ENCODE measurements around the gene RIPOR2. TPM values are rescaled to one million over a fixed set of nuclear protein-coding genes. Genes with fewer than 3 reads are reported as not detected.

Gene RIPOR2
- 0.53 and 1.1 TPM in 2 replicates for total RNA-seq (2014; rRNA removed; shearing (Covaris generic))

DNA sequence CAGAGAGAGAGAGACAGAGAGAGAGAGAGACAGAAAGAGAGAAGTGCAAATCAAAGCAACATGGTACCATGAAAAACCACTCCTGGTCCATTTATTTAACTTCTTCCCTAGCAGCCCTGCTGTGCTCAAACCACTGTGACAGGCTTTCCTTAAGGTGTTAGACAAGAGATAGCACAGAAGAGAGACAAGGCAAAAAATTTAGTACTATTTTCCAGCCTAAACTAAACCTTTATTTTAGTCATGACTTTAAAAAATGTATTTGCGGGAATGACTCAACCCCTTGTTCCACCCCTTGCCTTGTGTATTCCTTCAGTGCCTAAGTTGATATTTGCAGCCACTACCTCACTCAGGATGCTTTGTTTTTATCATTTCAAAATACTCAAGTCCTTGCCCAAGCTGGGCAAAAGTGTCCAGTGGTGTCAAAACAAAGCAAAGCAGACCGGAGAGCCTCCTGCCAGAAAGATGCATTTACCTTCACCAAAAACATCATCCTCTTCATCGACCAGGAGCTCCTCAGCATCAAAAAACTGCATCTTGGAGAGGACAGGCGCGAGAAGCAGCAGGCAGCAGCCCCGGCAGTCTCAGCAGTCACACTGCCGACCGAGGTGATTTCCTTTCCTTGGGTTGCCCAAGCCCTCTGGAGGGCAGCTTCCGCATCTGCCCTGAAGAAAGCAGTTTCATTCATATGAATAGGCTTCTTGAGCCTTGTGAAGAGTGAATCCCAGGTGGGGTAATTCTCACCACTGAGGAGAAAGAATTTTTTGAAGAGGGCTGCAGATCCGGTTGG lies at the start of gene RIPOR2:
RIPOR2 (minus strand) TSS at position 595 of the 787 bp plus-strand sequence; CDS start at position 533, 62 bp downstream.

GRCh38 chr6:24798740-24799540 lies 136.8 kb downstream of the RIPOR2 start, which contains the start of gene ARMH2:
TSS of gene ARMH2 (minus strand) at chr6:24798917. CDS start at chr6:24798857, 60 bp downstream.

GRCh38 chr6:24774696-24775519 lies 160.9 kb downstream of the RIPOR2 start, which contains the start of gene GMNN:
TSS of gene GMNN (plus strand) at chr6:24774937. CDS start at chr6:24777247, 2,310 bp downstream.

Other genes with a start within 250 kb of the RIPOR2 start
- 32.1 and 33.9 TPM in 2 replicates for gene C6orf62, start 216.8 kb downstream of the RIPOR2 start, total RNA-seq (2014; rRNA removed; shearing (Covaris generic))
- 49.1 and 58.0 TPM in 2 replicates for gene GMNN, start 161.0 kb downstream of the RIPOR2 start, total RNA-seq (2014; rRNA removed; shearing (Covaris generic))
- not detected in 2 replicates for gene ARMH2, start 137.0 kb downstream of the RIPOR2 start, total RNA-seq (2014; rRNA removed; shearing (Covaris generic))